Colon (tissue), 2 donors: Measurements from ENCODE around the gene SAA1.

Source experiments
- FAIRE-seq: peaks from 2 replicates; lab custom pipeline; 2012; peaks lifted over from hg19 to GRCh38; lab: Jason Lieb, UNC
- donor health status: control.
- donor health status: control.

SAA1 gene

DNA sequence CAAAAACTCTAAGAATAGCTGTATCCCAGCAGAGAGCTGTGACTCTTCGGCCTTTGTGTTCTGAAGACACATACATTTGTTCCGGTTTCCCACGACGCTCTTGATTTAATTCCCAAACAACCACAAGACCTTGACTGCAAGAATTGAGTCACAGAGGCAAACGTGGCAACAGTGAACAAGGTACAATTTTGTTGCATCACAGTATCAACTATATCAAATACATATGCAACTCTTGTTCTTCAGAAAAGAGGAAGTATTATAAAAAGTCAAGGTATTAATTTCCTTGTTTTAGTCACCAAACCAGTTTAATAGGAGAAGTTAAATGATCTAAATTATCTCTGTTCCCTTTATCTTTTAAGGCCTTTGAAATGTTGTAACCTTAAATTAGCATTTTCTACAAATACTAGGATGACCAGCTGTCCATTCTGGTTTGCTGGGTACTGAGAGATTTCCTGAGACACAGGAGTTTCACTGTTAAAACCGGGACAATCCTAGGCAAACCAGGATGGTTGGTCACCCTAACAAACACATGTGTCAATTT, 44.8 kb downstream of the SAA1 start:
- FAIRE-seq: no peak

DNA sequence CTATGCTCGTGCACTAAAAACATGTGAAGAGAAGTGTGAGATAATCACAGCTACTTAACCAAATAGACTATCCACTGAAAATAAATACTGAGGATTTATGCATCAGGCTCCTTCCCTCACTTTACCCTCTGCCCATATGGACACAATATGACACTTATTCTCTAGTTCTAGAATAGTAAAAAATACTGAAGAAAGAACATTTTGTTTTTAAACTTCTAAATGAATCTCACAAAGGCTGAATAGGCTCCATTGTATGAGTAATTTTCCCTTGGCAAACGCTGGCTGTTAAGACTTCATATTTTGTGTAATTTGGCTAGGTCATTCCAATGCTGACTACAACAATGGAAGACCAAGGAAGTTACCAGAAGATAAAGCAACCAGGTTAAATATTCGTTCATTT, 45.9 kb downstream of the SAA1 start:
- FAIRE-seq: no peak

- no peak for FAIRE-seq
Observed at GRCh38 chr11:18312663-18313420, 46.8 kb downstream of the SAA1 start.

DNA sequence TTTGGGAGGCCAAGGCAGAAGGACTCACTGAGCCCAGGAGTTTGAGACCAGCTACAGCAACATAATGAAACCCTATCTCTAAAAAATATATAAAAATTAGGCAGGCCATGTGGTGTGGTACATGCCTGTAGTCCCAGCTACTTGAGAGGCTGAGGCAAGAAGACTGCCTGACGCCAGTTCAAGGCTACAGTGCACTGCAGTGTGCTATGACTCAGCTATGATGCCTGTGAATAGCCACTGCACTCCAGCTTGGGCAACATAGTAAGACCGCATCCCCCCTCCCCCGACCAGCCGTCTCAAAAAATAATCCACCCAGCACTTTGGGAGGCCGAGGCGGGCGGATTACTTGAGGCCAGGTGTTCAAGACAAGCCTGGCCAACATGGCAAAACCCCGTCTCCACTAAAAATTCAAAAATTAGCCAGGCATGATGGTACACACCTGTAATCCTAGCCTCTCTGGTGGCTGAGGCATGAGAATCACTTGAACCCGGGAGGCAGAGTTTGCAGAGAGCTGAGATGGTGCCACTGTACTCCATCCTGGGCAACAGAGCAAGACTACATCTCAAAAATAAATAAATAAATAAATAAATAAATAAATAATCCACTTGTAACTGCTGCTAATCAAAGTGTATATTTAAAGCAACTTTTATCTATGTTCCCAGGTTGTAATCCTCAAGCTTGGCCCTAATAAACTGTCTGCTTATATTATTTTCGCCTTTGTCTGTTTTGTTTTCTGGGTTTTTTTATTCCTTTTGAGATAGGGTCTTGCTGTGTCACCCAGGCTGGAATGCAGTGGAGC, 48.1 kb downstream of the SAA1 start:
- FAIRE-seq: no peak

GRCh38 chr11:18314784-18315523, 48.9 kb downstream of the SAA1 start:
- FAIRE-seq: no peak

DNA sequence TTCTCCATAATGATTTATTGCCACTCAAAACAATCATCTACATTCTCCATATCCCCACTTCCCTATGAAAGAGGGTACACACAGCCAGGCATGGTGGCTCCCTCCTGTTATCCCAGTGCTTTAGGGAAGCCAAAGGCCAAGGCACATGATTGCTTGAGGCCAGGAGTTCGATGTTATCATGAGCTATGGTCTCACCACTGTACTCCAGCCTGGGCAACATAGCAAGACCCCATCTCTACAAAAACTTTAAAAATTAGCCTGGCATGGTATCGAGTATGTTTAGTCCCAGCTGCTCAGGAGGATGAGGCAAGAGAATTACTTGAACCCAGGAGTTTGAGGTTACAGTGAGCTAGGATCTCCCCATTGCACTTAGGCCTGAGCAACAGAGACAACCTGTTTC, 49.8 kb downstream of the SAA1 start:
- no peak for FAIRE-seq

- FAIRE-seq: no peak
Observed at GRCh38 chr11:18317551-18317950, 51.5 kb downstream of the SAA1 start.
